HepG2 (cell line): ENCODE data around the gene PAX4.
"Not testable (repeated sequence)": the region's sequence is repeated elsewhere in the genome, so short reads cannot be mapped to it uniquely, and the experiment has no call there.

Experiments
- KDM4B ChIP-seq: sonication (generic); formaldehyde crosslinking; IDR thresholded peaks from 2 replicates; pipeline ENCODE4 v1.4.0; 2020; ENCODE audit warnings: missing genetic modification reagents
- MAFK ChIP-seq, 2 experiments: IDR thresholded peaks in 1 of 2; conservative IDR thresholded peaks in 1 of 2; 2 replicates each; pipeline ENCODE4 v1.6.1; 2011; ENCODE audit warnings: improper control_type of control experiment in 2 of 2, low read length in 2 of 2

DNA sequence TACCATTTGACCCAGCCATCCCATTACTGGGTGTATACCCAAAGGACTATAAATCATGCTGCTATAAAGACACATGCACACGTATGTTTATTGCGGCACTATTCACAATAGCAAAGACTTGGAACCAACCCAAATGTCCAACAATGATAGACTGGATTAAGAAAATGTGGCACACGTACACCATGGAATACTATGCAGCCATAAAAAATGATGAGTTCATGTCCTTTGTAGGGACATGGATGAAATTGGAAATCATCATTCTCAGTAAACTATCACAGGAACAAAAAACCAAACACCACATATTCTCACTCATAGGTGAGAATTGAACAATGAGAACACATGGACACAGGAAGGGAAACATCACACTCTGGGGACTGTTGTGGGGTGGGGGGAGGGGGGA, 49.9 kb downstream of the PAX4 start:
- TF ChIP-seq MAFK (conservative IDR thresholded peaks at IDR 0.05 in 1 of 2, IDR thresholded peaks at IDR 0.05 in 1 of 2; ENCODE audit: low read length in 2 of 2); KDM4B (CRISPR knock-in tag): not testable (repeated sequence)
